HL-60 (cell line): ENCODE data around the gene TMEM130.

ENCODE experiments used
- CTCF ChIP-seq: IDR thresholded peaks from one replicate; pipeline ENCODE4 v1.5.1; 2011; ENCODE audit warnings: low read length, control low read depth, inconsistent platforms; ENCODE audit not compliant: insufficient read depth
- GABPA ChIP-seq: IDR thresholded peaks from 2 replicates; pipeline ENCODE4 v1.6.1; 2012; ENCODE audit warnings: low read depth
- POLR2AphosphoS5 ChIP-seq: IDR thresholded peaks from 2 replicates; pipeline ENCODE4 v1.6.1; 2012; ENCODE audit warnings: low read depth
- TF ChIP-seq, protein P1 (sequence below): IDR thresholded peaks from 2 replicates; pipeline ENCODE4 v1.6.1; 2012; ENCODE audit warnings: low read depth; ENCODE audit not compliant: insufficient replicate concordance

DNA sequence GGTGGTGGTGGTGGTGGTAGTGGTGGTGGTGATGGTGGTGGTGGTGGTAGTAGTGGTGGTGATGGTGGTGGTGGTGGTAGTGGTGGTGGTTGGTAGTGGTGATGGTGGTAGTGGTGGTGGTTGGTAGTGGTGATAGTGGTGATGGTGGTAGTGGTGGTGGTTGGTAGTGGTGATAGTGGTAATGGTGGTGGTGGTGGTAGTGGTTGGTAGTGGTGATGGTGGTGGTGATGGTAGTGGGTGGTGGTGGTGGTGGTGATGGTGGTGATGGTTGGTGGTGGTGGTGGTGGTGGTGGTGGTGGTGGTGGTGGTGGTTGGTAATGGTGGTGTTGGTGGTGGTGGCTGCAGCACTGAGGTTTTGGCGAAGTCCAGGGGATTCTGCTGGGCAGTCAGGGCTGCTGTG lies 58.5 kb downstream of the TMEM130 start:
- TF ChIP-seq CTCF (no peak), GABPA (no peak), POLR2AphosphoS5 (no peak)
- TF ChIP-seq, protein P1, sequence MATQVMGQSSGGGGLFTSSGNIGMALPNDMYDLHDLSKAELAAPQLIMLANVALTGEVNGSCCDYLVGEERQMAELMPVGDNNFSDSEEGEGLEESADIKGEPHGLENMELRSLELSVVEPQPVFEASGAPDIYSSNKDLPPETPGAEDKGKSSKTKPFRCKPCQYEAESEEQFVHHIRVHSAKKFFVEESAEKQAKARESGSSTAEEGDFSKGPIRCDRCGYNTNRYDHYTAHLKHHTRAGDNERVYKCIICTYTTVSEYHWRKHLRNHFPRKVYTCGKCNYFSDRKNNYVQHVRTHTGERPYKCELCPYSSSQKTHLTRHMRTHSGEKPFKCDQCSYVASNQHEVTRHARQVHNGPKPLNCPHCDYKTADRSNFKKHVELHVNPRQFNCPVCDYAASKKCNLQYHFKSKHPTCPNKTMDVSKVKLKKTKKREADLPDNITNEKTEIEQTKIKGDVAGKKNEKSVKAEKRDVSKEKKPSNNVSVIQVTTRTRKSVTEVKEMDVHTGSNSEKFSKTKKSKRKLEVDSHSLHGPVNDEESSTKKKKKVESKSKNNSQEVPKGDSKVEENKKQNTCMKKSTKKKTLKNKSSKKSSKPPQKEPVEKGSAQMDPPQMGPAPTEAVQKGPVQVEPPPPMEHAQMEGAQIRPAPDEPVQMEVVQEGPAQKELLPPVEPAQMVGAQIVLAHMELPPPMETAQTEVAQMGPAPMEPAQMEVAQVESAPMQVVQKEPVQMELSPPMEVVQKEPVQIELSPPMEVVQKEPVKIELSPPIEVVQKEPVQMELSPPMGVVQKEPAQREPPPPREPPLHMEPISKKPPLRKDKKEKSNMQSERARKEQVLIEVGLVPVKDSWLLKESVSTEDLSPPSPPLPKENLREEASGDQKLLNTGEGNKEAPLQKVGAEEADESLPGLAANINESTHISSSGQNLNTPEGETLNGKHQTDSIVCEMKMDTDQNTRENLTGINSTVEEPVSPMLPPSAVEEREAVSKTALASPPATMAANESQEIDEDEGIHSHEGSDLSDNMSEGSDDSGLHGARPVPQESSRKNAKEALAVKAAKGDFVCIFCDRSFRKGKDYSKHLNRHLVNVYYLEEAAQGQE, result no peak
